Measurements from ENCODE around the gene EIPR1.

- TF ChIP-seq CTCF (conservative IDR thresholded peaks at IDR 0.05 in 1 of 2, IDR thresholded peaks at IDR 0.05 in 1 of 2; ENCODE audit: low read depth in 1 of 2, low read length in 2 of 2): no peak
- no peak for TF ChIP-seq EZH2 (IDR thresholded peaks at IDR 0.05; ENCODE audit: low read length, missing control alignments)
Observed at GRCh38 chr2:3387011-3387410, 9.4 kb upstream of the EIPR1 start.
